Neuron (in vitro differentiated cells): ENCODE data around the gene STK38.

Experiments
- H2AFZ ChIP-seq: one replicate; pipeline ENCODE4 v1.6.1; 2013; ENCODE audit warnings: low read depth, mild to moderate bottlenecking, inconsistent platforms, low read length, moderate library complexity
- H3K27me3 ChIP-seq: one replicate; pipeline ENCODE4 v1.6.1; 2013; ENCODE audit warnings: low read length; ENCODE audit not compliant: insufficient read depth
- H3K36me3 ChIP-seq: one replicate; pipeline ENCODE4 v1.6.1; 2013; ENCODE audit warnings: low read length; ENCODE audit not compliant: insufficient read depth
- H3K4me1 ChIP-seq: one replicate; pipeline ENCODE4 v1.6.1; 2013; ENCODE audit warnings: low read length; ENCODE audit not compliant: insufficient read depth
- H3K4me3 ChIP-seq: 2 replicates; pipeline ENCODE4 v1.5.1; 2013; ENCODE audit warnings: mild to moderate bottlenecking, low read length, moderate library complexity
- H3K9me3 ChIP-seq: one replicate; pipeline ENCODE4 v1.6.1; 2013; ENCODE audit warnings: low read length

STK38 gene

GRCh38 chr6:36555750-36556252 lies 8.5 kb upstream of the STK38 start:
- H3K27me3 ChIP-seq, result peaks cover 4% of the 10 kb centered on the region
- no peaks in the 10 kb centered on the region for H3K36me3 ChIP-seq

GRCh38 chr6:36550473-36551000 lies 3.3 kb upstream of the STK38 start:
- H2AFZ ChIP-seq, result no peak overlapping the region
- H3K27me3 ChIP-seq, result no peaks in the 10 kb centered on the region
- no peaks in the 10 kb centered on the region for H3K36me3 ChIP-seq
- no peaks in the 10 kb centered on the region for H3K9me3 ChIP-seq
- H3K4me3 ChIP-seq, result no peak overlapping the region
- peaks cover 13% of the 10 kb centered on the region for H3K4me1 ChIP-seq

More at GRCh38 chr6:36555750-36556252, 8.5 kb upstream of the STK38 start:
- no peak overlapping the region for H2AFZ ChIP-seq
- H3K4me3 ChIP-seq, result no peak overlapping the region
- H3K9me3 ChIP-seq, result no peaks in the 10 kb centered on the region
- H3K4me1 ChIP-seq, result no peaks in the 10 kb centered on the region

- Histone ChIP-seq H3K4me3 (no peak overlapping the region), H3K27me3 (no peaks in the 10 kb centered on the region), H3K4me1 (peaks cover 21% of the 10 kb centered on the region), H3K9me3 (no peaks in the 10 kb centered on the region), H3K36me3 (no peaks in the 10 kb centered on the region), H2AFZ (no peak overlapping the region)
Observed at GRCh38 chr6:36548401-36548743, 1.1 kb upstream of the STK38 start.

- Histone ChIP-seq H3K36me3 (no peaks in the 10 kb centered on the region), H3K4me3 (peak overlapping the region; percentile 83), H3K4me1 (peaks cover 21% of the 10 kb centered on the region), H3K9me3 (no peaks in the 10 kb centered on the region), H3K27me3 (no peaks in the 10 kb centered on the region), H2AFZ (peak overlapping the region; percentile 77)
Observed at GRCh38 chr6:36547646-36548400, 544 bp upstream of the STK38 start.

GRCh38 chr6:36546308-36546919 lies 865 bp downstream of the STK38 start:
- peaks cover 2% of the 10 kb centered on the region for H3K36me3 ChIP-seq
- H2AFZ ChIP-seq, result peak overlapping the region; percentile 77
- H3K9me3 ChIP-seq, result no peaks in the 10 kb centered on the region
- H3K27me3 ChIP-seq, result no peaks in the 10 kb centered on the region
- H3K4me1 ChIP-seq, result peaks cover 21% of the 10 kb centered on the region
- peak overlapping the region; percentile 83 for H3K4me3 ChIP-seq

- Histone ChIP-seq H3K36me3 (peaks cover 2% of the 10 kb centered on the region), H3K27me3 (no peaks in the 10 kb centered on the region), H2AFZ (peak overlapping the region; percentile 77), H3K4me3 (peak overlapping the region; percentile 83), H3K4me1 (peaks cover 21% of the 10 kb centered on the region), H3K9me3 (no peaks in the 10 kb centered on the region)
Observed at GRCh38 chr6:36545767-36546307, 1.4 kb downstream of the STK38 start.

GRCh38 chr6:36544228-36544627 lies 3.1 kb downstream of the STK38 start:
- no peak overlapping the region for H2AFZ ChIP-seq
- peaks cover 18% of the 10 kb centered on the region for H3K36me3 ChIP-seq
- no peak overlapping the region for H3K4me3 ChIP-seq
- H3K9me3 ChIP-seq, result no peaks in the 10 kb centered on the region
- peaks cover 21% of the 10 kb centered on the region for H3K4me1 ChIP-seq
- H3K27me3 ChIP-seq, result no peaks in the 10 kb centered on the region

GRCh38 chr6:36542041-36542440 lies 5.2 kb downstream of the STK38 start:
- Histone ChIP-seq H3K4me3 (no peak overlapping the region), H3K9me3 (no peaks in the 10 kb centered on the region), H3K36me3 (peaks cover 37% of the 10 kb centered on the region)

GRCh38 chr6:36539814-36540568 lies 7.3 kb downstream of the STK38 start:
- H3K4me1 ChIP-seq, result peaks cover 5% of the 10 kb centered on the region
- no peaks in the 10 kb centered on the region for H3K9me3 ChIP-seq
- H3K27me3 ChIP-seq, result no peaks in the 10 kb centered on the region
- peaks cover 47% of the 10 kb centered on the region for H3K36me3 ChIP-seq
- H2AFZ ChIP-seq, result no peak overlapping the region
- no peak overlapping the region for H3K4me3 ChIP-seq

More at GRCh38 chr6:36542041-36542440, 5.2 kb downstream of the STK38 start:
- Histone ChIP-seq H3K4me1 (peaks cover 15% of the 10 kb centered on the region), H2AFZ (no peak overlapping the region), H3K27me3 (no peaks in the 10 kb centered on the region)

GRCh38 chr6:36536873-36537547 lies 10.3 kb downstream of the STK38 start:
- Histone ChIP-seq H3K36me3 (peaks cover 45% of the 10 kb centered on the region), H3K4me1 (no peaks in the 10 kb centered on the region), H3K9me3 (peaks cover 4% of the 10 kb centered on the region), H3K4me3 (no peak overlapping the region), H3K27me3 (no peaks in the 10 kb centered on the region), H2AFZ (no peak overlapping the region)

GRCh38 chr6:36533321-36533720 lies 14.0 kb downstream of the STK38 start:
- peaks cover 35% of the 10 kb centered on the region for H3K36me3 ChIP-seq

GRCh38 chr6:36526066-36526465 lies 21.2 kb downstream of the STK38 start:
- Histone ChIP-seq H3K27me3 (no peaks in the 10 kb centered on the region), H2AFZ (no peak overlapping the region), H3K36me3 (peaks cover 49% of the 10 kb centered on the region), H3K4me3 (no peak overlapping the region), H3K4me1 (no peaks in the 10 kb centered on the region), H3K9me3 (no peaks in the 10 kb centered on the region)

More at GRCh38 chr6:36533321-36533720, 14.0 kb downstream of the STK38 start:
- H3K4me3 ChIP-seq, result no peak overlapping the region
- H3K9me3 ChIP-seq, result peaks cover 6% of the 10 kb centered on the region
- no peaks in the 10 kb centered on the region for H3K4me1 ChIP-seq
- no peak overlapping the region for H2AFZ ChIP-seq
- no peaks in the 10 kb centered on the region for H3K27me3 ChIP-seq
